HFFc6 (cell line): ENCODE measurements around the gene CCSER1. TPM values are rescaled to one million over a fixed set of nuclear protein-coding genes. Genes with fewer than 3 reads are reported as not detected.

Experiments used
- DNase-seq: peaks from one replicate; pipeline ENCODE4 v3.0.0-alpha.2; 2018
- H3K27ac Mint-ChIP-seq: 2 replicates; pipeline ENCODE4 v1.8.0; 2020; ENCODE audit warnings: mild to moderate bottlenecking, mixed read lengths
- H3K27me3 Mint-ChIP-seq: 2 replicates; pipeline ENCODE4 v1.8.0; 2021; ENCODE audit warnings: mild to moderate bottlenecking, moderate library complexity, mixed read lengths; ENCODE audit not compliant: insufficient read depth
- H3K36me3 Mint-ChIP-seq: 2 replicates; pipeline ENCODE4 v1.8.0; 2021; ENCODE audit warnings: low read depth, mixed read lengths
- H3K4me1 Mint-ChIP-seq: 2 replicates; pipeline ENCODE4 v1.8.0; 2020; ENCODE audit warnings: low read depth, mixed read lengths
- H3K4me3 Mint-ChIP-seq: 2 replicates; pipeline ENCODE4 v1.8.0; 2020; ENCODE audit warnings: mild to moderate bottlenecking, moderate library complexity, mixed read lengths
- H3K9me3 Mint-ChIP-seq: 2 replicates; pipeline ENCODE4 v1.8.0; 2020; ENCODE audit warnings: mild to moderate bottlenecking, mixed read lengths
- total RNA-seq, 6 experiments: library from RNA; stranded (reverse); fragmentation: NEBNext Ultra II Directional; extraction: Animal tissue kit (Norgen Biotek cat#: 25700); gene quantifications; 2 replicates in 1 of 6; 3 replicates in 5 of 6; pipeline ENCODE4 v1.2.3, GENCODE V29; 2021
- TF ChIP-seq, protein P1 (sequence below): fragments of 200-600 bp; sonication (generic); IDR thresholded peaks from 2 replicates; pipeline ENCODE4 v1.5.0; 2021; ENCODE audit warnings: antibody characterized with exemption, mild to moderate bottlenecking

The CCSER1 gene
- total RNA-seq, 6 experiments from 2014 or later: not detected

DNA sequence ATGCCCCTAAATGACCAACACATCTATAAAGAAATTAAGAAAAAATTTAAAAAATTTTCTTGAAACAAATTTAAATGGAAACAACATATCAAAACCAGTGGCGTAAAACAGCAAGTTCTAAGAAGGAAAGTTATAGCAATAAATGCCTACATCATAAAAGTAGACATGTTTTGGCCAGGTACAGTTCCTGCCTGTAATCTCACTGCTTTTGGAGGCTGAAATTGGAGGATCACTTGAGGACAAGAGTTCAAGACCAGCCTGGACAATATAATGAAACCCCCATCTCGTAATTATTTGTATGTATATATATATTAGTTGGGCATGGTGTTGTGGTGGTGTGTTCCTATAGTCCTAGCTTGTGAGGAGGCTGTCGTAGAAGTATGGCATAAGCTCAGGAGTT is 1504.1 kb downstream of the CCSER1 start:
- Mint-ChIP-seq H3K4me3 (no peak overlapping the region), H3K36me3 (peaks cover 9% of the 10 kb centered on the region; the same call in 1 of the 2 replicates), H3K27me3 (no peaks in the 10 kb centered on the region; the same call in 1 of the 2 replicates), H3K4me1 (no peaks in the 10 kb centered on the region), H3K9me3 (peaks cover 63% of the 10 kb centered on the region), H3K27ac (no peak overlapping the region)
- TF ChIP-seq, protein P1, sequence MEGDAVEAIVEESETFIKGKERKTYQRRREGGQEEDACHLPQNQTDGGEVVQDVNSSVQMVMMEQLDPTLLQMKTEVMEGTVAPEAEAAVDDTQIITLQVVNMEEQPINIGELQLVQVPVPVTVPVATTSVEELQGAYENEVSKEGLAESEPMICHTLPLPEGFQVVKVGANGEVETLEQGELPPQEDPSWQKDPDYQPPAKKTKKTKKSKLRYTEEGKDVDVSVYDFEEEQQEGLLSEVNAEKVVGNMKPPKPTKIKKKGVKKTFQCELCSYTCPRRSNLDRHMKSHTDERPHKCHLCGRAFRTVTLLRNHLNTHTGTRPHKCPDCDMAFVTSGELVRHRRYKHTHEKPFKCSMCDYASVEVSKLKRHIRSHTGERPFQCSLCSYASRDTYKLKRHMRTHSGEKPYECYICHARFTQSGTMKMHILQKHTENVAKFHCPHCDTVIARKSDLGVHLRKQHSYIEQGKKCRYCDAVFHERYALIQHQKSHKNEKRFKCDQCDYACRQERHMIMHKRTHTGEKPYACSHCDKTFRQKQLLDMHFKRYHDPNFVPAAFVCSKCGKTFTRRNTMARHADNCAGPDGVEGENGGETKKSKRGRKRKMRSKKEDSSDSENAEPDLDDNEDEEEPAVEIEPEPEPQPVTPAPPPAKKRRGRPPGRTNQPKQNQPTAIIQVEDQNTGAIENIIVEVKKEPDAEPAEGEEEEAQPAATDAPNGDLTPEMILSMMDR: no peak
- no peak for DNase-seq

DNA sequence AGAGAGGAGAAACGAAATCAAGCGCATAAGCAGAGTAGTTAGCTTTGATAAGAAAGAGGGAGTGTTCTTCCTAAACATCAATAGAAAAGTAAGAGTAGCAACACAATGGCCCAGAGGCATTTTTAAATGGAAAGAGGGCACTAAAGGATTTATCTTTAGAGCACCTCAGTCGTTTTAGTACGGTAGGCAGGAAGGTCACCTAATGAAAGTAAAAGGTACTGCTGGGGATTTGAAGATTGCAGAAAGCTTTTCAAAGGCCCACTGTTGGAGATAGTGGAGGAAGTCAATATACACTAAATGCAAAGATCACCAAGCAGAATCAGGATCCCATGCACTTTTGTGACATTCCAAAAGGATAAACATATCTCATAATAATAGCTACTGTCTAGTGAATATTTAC is 1508.9 kb downstream of the CCSER1 start:
- H3K4me3 Mint-ChIP-seq: no peak overlapping the region
- peaks cover 48% of the 10 kb centered on the region for H3K9me3 Mint-ChIP-seq
- no peak for DNase-seq
- H3K36me3 Mint-ChIP-seq: no peaks in the 10 kb centered on the region; the same call in 1 of the 2 replicates
- no peak overlapping the region for H3K27ac Mint-ChIP-seq
- no peaks in the 10 kb centered on the region; the same call in 1 of the 2 replicates for H3K27me3 Mint-ChIP-seq
- TF ChIP-seq, protein P1: no peak
- H3K4me1 Mint-ChIP-seq: no peaks in the 10 kb centered on the region

Other genes starting within 250 kb of the CCSER1 start
- gene MMRN1, start 232.5 kb upstream of the CCSER1 start, total RNA-seq: not detected